HG03565 (cell line): Measurements from ENCODE around the gene AAMDC.

Source experiments
- ATAC-seq: cut with Tn5 transposase; IDR thresholded peaks from one replicate; pipeline ENCODE4 v1.9.1; 2021; ENCODE audit warnings: mild to moderate bottlenecking, moderate library complexity; ENCODE audit not compliant: unreplicated experiment

Gene AAMDC

DNA sequence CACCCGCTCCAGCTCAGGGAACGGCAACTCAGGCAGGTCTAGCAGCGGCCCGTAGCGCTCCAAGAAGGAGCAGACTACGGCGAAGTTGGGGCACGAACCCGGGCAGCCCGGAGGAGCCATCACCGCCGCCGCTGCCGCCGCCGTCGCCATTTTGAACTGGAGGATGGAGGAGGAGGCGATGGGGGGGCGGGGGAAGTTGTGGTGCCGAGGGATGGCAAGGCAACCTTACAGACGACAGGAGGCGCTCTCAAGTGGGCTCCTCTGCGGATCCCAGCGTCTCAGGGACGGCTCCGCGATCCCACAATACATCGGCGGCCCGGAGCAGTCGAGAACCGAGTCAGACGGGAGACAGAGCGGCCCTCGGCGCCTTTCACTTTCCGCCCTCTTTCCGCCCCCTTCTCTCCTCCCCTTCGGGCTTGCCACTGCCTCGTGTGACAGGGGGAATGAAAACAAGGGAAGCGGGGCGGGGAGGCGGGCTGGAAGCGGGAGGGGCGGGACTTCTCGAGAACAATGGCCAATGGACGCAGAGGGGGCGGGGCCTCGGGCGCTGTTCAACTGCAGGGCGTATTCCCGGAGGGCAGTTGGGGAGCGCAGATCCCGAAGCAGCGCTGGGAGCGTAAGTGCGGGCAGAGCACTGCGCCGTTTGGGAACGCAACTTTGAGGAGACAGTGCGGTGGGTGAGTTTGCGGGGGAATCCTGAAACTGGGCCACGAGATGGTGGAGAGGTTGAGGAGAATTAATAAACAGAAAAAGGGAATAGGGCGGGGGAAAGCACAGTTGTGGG is at the start of gene AAMDC, which contains the start of gene RSF1:
AAMDC (plus strand) TSS at position 580 of the 784 bp plus-strand sequence. CDS start 21,353 bp downstream, outside the sequence.
RSF1 (minus strand) TSS at position 158 of the 784 bp plus-strand sequence; CDS start at position 150, 8 bp downstream.
- peak; percentile 79 for ATAC-seq

DNA sequence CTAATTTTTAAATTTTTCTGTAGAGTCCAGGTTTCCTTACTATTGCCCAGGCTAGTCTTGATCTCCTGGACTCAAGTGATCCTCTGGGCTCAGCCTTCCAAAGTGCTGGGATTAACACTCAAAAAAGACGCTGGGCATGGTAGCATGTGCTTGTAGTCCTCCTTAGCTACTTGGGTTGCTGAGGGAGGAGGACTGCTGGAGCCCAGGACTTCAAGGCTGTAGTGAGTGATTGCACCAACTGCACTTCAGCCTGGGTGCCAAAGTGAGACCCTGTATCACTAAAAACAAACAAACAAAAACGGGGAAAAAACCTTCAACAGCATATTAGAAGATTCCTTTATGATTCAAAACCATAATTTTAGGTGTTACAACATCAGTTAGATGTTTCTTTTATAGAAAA is 45.0 kb upstream of the AAMDC start:
- no peak for ATAC-seq

DNA sequence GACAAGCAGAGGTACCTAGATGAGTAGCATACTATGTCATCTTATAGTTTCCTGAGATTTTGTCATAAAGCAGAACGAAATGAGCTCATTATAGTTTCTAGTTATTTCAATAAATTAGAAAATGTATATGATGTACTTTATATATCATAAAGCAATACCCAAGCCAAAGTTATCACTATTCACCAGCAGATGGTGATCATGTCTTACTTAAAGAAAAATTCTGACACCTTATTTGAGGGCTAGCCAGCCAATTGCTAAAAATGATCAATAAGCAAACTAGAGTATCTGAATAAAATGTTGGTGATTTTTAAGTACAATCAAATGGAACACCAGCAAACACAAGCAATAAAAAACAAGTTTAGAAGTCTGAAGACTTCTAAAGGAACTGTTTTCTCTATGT is 44.5 kb upstream of the AAMDC start:
- ATAC-seq = no peak

DNA sequence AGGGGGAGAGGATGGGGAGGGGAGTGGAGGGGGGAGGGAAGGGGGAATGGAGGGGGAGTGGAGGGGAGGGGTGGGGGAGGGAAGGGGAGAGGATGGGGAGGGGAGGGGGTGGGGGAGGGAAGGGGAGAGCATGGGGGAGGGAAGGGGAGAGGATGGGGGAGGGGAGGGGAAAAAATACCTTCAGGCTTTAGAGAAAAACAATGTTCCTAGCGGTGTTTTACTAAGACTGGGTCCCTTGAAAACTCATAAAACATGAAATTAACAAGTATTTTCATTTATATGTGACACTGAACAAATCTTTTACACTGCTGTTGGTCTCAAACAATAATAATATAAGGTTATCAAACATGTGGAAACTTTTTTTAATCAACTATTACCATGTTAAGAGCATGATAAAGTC is 42.8 kb upstream of the AAMDC start:
- ATAC-seq = no peak

DNA sequence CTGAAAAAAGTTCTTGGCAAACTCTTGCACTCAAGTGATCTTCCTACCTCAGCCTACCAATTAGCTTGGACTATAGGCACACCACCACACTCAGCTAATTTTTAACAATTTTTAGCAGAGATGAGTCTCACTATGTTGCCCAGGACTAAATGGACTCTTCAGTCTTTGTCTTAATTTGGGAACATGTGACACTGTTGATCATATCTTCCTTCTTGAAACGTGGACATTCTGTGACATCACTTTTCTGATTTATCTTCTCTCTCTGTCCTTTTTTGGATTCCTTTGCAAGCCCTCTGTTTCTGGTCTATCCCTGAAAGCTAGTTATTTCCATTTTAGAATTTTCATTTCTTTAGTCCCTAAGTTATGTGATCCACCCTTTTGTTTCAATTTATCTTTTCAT is 42.4 kb upstream of the AAMDC start:
- no peak for ATAC-seq

DNA sequence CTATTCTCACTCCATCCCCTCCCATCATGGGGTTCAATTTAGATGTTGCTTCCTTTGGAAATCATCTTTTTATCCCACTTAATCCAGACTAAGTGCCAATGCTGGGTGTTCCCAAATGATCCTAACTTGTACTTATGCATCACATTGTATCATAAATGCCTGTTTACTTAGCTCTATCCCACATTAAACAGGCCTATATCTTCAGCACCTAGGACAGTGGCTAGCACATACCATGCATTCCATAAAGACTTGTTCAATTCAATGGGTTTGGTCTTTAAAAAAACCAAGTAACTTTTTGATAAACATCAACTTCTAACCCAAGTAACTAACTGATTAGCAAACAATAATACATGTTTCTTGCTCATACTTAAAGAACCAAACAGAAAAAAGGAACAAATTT is 41.0 kb upstream of the AAMDC start:
- ATAC-seq = no peak

DNA sequence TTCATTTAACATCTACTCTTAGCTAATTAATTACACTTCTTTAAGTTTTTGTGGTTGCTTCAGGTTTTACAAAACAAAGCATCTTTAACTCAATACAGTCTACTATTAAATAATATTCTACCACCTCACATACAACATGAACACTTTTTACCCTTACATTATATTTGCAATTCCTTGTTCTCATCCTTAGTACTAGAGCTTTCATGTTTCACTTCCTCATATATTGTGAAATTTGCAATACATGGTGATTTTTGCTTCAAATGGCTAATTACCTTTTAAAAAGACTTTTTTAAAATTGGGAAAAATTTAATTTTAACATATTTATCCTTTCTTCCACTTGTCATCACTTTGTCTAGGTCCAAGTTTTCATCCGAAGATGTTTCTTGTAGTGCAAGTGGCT is 37.9 kb upstream of the AAMDC start:
- no peak for ATAC-seq

DNA sequence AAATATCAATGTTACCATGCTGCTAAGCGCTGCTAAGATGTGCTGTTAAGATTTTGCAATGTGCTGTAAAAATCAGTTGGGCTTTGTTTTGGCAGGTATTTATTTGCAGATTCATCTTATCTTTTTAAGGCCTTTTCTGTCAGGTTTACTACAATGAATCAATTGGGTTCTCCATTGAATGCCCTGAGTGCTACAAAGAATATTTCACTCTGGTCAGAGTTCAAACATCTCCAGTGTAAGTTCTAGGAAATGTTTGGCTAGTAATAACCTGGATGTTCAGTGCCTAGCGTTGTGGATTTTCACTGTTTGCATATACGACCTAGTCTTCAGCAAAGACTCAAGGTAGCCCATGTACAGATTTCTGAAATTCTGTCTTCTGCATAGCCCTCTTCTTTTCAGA is 36.4 kb upstream of the AAMDC start:
- ATAC-seq = no peak

DNA sequence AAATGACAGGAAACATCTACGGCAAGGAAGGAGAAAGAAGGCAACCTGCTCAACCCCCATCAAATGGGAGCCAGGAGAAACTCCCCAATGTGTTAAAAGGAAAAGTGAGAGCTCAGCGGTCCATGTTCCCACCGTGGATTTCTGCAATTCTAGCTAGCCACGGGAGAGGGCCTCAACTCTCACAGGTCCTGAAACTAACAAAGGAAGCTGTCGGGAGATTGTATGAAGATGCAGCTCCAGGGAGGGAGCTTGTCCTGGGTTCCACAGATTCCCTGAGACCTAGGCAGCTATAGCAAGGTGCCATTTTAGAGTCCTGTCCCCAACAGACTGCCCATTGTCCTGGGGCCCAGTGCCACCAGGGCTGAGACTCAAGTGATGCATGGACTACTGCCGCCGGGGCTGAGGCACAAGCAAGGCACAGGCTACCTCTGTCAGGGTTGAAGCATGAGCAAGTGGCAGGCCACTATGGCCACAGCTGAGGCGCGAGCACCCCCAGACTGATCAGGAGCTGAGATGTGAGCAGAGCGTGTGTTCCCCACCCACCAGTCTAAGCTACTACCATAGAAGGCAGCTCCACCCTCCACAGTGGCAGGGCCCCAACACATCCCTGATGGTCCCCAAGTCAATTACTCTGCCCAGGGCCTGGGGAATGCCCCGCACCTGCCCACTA is 31.7 kb upstream of the AAMDC start:
- ATAC-seq = no peak

DNA sequence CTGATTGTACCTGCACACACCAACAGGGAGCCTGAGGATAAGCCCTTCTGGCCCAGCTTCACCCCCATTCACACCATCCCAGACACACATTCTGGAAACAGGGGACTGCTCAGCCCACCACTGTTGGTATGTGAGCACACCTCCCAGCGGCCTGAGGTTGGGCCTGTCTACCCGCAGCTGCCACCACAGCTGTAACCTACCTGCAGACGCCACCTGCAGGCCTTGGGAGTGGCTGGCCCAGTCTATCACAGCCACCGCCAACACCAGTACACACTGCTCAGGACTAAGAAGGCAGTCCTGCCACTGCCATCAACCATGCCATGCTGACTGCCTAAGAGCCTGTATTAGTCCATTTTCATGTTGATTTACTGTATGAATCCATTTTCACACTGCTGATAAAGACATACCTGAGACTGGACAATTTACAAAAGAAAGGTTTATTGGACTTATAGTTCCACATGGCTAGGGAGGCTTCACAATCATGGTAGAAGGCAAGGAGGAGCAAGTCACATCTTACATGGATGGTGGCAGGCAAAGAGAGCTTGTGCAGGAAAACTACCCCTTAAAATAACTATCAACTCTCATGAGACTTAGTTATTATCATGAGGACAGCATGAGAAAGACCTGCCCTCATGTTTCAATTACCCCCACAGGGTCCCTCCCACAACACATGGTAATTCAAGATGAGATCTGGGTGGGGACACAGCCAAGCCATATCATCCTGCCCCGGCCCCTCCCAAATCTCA is 31.0 kb upstream of the AAMDC start:
- ATAC-seq = no peak

DNA sequence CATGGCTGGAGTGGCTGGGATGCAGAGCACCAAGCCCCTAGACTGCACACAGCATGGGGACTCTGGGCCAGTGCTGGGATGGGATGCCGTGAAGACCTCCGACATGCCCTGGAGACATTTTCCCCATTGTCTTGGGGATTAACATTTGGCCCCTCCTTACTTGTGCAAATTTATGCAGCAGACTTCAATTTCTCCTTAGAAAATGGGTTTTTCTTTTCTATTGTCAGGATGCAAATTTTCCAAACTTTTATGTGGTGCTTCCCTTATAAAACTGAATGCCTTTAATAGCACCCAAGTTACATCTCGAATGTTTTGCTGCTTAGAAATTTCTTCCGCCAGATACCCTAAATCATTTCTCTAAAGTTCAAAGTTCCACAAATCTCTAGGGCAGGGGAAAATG is 29.6 kb upstream of the AAMDC start:
- ATAC-seq = no peak

DNA sequence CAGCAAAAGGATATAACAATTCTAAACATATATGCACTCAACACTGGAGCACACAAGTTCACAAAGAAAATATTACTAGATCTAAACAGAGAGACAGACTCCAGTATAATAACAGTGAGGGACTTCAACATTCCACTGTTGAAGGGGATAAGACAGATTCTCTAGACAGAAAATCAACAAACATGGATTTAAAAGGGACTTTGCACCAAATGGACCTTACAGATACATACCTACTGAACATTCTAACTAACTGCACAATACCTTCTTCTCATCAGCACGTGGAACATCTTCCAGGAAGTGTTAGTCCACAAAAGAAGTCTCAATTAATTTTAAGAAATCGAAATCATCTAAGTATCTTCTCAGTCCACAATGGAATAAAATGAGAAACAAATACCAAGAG is 27.0 kb upstream of the AAMDC start:
- no peak for ATAC-seq

DNA sequence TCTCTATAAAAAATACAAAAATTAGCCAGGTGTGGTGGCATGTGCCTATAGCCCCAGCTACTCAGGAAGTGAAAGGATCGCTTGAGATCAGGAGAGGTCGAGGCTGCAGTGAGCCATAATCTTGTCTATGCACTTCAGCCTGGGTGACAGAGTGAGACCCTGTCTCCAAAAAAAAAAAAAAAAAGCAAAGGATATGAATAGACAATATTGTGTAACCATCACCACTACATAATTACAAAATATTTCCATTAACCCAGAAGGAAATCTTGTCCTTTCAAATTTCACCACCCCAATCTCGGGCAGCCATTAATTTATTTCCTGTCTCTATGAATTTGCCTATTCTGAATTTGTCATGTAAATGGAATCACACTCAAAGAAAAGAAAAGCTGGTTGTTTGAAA is 21.6 kb upstream of the AAMDC start:
- no peak for ATAC-seq

DNA sequence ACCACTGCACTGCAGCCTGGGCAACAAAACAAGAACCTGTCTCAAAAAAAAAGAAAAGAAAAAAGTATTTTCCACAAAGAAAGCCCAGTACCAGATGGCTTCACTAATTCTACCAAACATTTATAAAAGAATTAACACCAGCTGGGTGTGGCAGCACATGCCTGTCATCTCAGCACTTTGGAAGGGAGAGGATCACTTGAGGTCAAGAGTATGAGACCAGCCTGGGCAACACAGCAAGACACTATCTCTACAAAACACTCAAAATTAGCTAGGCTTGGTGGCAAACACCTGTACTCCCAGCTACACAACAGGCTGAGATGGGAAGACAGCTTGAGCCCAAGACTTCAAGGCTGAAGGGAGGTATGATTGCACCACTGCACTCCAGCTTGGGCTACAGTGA is 20.5 kb upstream of the AAMDC start:
- no peak for ATAC-seq

DNA sequence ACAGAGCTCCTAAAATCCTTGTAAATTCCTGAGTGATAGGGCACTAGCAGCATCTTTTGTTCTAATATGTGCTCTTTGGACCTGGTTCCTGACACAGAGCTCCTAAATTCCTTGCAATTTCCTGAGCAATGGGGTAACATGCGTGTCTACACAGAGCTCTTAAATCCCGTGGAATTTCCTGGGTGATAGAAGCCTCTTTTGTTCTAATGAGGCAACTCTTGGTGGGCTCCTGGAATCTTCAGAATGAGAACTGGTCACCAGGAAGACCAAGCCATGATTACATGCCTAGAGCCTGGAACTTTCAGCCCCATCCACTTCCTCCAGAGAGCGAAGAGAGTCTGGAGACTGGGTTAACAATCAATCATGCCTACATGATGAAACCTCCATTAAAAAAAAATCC is 19.5 kb upstream of the AAMDC start:
- no peak for ATAC-seq

DNA sequence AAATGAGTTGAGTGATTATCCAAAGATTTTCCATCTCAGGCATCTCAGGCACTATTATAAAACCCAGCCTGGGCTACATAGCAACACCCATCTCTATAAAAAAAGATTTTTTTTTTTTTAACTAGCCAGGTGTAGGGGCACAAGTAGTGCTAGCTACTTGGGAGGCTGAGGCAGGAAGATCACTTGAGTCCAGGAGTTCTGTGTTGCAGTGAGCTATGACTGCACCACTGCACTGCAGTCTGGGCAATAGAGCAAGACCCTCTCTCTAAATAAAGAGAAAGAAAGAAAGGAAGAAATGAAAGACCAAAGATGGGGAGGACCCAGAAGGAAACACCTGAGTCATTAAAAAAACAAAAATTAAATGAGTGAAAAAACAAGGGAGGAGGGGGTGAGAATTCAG is 14.5 kb upstream of the AAMDC start:
- ATAC-seq = no peak

DNA sequence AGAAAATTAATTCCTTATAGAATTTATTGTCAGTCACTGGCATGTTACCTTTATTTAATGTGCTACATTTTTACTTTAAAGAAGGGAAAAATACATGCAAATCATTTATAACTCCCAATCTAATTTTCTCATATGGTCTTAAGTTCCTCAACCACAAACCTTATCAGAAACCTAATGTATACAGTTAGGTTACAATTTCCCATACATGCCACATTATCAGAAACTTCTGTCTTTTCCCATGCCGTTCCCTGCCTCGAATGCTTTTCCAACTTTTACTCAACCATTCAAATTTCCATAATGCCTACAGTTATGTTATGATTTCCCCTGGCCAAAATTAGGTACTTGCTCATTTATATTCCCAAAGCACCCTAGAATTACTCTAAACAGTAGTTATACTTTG is 14.0 kb upstream of the AAMDC start:
- no peak for ATAC-seq

DNA sequence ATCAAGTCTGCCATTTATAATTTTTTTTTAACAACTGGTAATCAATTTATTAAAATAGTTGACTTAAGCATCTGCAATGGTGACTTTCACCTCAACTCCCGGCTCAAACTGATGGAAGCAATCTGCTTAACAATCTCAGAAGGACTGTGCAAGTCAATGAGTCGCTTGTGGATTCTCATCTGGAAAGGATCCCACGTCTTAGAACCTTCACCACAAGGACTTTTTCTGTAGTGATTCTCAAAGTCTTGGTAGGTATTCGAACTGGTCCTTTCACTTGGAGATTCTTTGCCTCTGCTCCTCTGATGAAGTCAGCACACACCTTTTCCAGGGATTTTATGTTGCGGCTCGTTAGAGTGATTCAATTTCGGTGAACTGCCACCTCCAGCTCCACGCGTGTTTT is 7.7 kb upstream of the AAMDC start:
- no peak for ATAC-seq

DNA sequence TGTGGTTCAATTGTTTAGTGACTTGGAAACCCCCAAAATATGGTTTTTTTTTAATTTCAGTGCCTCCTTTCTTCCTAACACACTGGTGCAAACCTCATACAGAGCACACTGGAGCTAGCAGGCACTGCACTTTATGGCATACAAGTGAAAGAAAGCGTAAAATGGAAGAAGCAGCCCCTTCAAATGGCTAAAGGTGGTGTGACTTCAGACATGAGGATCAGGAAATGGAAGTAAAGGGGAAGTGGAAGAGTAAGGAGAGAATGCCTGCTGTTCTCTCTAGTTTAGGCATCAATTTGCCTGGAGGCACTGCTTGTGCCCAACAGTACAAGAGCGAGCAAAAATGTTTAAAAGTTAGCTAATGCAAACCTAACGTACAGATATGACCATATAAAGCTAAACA is 6.1 kb upstream of the AAMDC start:
- no peak for ATAC-seq

DNA sequence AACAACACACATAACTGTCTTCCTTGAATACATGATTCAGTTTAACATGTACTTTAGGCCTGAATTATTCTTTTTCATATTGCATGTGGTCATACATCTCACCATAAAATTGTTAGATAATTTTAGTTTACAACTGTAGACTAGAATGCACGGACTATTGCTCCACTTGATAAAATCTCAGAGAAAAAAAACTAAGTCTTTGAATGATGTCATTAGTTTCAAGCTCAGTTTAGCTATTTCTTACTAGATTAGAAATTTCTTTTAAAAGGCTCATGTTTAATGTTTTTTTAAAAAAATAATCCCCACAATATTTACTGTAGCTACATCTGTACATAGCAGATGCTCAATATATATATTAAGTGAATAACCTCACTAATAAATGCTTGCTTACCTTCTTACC is 5.5 kb upstream of the AAMDC start:
- ATAC-seq = no peak

DNA sequence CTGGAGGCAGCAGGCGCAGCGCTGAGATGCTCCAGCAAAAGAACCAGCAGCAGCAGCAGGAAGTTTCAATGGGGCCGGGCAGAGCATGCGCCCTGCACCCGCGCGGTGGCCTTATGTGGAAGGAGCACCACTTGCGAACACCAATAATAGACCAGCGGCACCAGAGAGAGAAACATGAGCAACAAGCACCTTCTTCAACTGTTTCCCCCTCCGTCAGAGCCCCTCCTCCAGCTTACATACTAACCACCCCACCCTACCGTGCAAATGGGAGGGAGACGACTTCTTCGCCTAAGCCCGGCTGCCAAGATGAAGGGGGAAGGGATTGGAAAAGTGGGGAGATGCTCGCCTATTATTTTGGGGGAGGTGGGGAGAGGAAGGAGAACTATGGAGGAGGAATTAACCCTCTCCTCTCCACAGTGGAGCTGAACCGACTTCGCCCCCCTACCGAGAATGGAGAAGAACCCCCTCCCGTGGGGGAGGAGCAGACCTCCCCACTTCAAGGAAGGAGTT is 1.5 kb upstream of the AAMDC start:
- ATAC-seq = peak; percentile 52
